SJSA1 (cell line): ENCODE measurements around the gene CAMKK1. TPM values are rescaled to one million over a fixed set of nuclear protein-coding genes. Genes with fewer than 3 reads are reported as not detected.
A peak's percentile ranks its signal among the peaks of the same experiment; 100 is the strongest.
"Not testable (repeated sequence)": the region's sequence is repeated elsewhere in the genome, so short reads cannot be mapped to it uniquely, and the experiment has no call there.

Source experiments
- DNase-seq, 2 experiments: peaks; one replicate each; pipeline ENCODE4 v3.0.0-alpha.2; 2015 to 2020; ENCODE audit warnings: low spot score in 2 of 2, low read depth in 1 of 2
- H3K27ac ChIP-seq: fragments of 250-450 bp; sonication (Bioruptor Pico); 2 replicates; pipeline ENCODE4 v1.5.1; 2020; ENCODE audit warnings: mild to moderate bottlenecking, moderate library complexity
- H3K27me3 ChIP-seq: fragments of 250-450 bp; sonication (Bioruptor Pico); replicated peaks from 2 replicates; pipeline ENCODE4 v1.5.1; 2020; ENCODE audit warnings: mild to moderate bottlenecking, moderate library complexity
- H3K36me3 ChIP-seq: fragments of 250-450 bp; sonication (Bioruptor Pico); 2 replicates; pipeline ENCODE4 v1.5.1; 2020; ENCODE audit warnings: mild to moderate bottlenecking
- H3K4me1 ChIP-seq: fragments of 250-450 bp; sonication (Bioruptor Pico); replicated peaks from 2 replicates; pipeline ENCODE4 v1.6.1; 2021; ENCODE audit warnings: mild to moderate bottlenecking
- H3K4me3 ChIP-seq: fragments of 250-450 bp; sonication (Bioruptor Pico); 2 replicates; pipeline ENCODE4 v1.5.1; 2020; ENCODE audit warnings: mild to moderate bottlenecking
- H3K9me3 ChIP-seq: fragments of 250-450 bp; sonication (Bioruptor Pico); replicated peaks from 2 replicates; pipeline ENCODE4 v1.5.1; 2020; ENCODE audit warnings: mild to moderate bottlenecking
- total RNA-seq: library from RNA; depleted of rRNA; stranded (reverse); fragments of >200 nt; shearing (Covaris generic); gene quantifications from 2 replicates; pipeline ENCODE4 v1.2.3, GENCODE V29; 2014

The CAMKK1 gene
- total RNA-seq, 1 experiment from 2014 or later, result 15.3 TPM

- Histone ChIP-seq H3K36me3 (peaks cover 34% of the 10 kb centered on the region), H3K4me3 (peak overlapping the region; percentile 85), H3K4me1 (no peaks in the 10 kb centered on the region), H3K9me3 (no peaks in the 10 kb centered on the region), H3K27me3 (no peaks in the 10 kb centered on the region), H3K27ac (no peak overlapping the region)
- no peak for DNase-seq
Observed at GRCh38 chr17:3846437-3847164, 46.3 kb downstream of the CAMKK1 start.

- peaks cover 39% of the 10 kb centered on the region for H3K36me3 ChIP-seq
Observed at GRCh38 chr17:3845621-3846436, 47.0 kb downstream of the CAMKK1 start, which contains the start of gene NCBP3. Gene NCBP3, minus strand, starts transcription at chr17:3846246. Its CDS starts 23 bp downstream, at chr17:3846223.

GRCh38 chr17:3845291-3845620 is 47.6 kb downstream of the CAMKK1 start:
- Histone ChIP-seq H3K27ac (no peak overlapping the region; the same call in 1 of the 2 replicates), H3K27me3 (no peaks in the 10 kb centered on the region), H3K36me3 (peaks cover 45% of the 10 kb centered on the region), H3K4me3 (peak overlapping the region; percentile 85), H3K4me1 (no peaks in the 10 kb centered on the region), H3K9me3 (no peaks in the 10 kb centered on the region)
- peak in 1 of 2 experiments; percentile 16 for DNase-seq

More at GRCh38 chr17:3845621-3846436, 47.0 kb downstream of the CAMKK1 start, which contains the start of gene NCBP3:
- peak; percentile 84 to 92 for DNase-seq
- Histone ChIP-seq H3K9me3 (no peaks in the 10 kb centered on the region), H3K27me3 (no peaks in the 10 kb centered on the region), H3K4me3 (peak within 1 kb of the TSS; percentile 85), H3K4me1 (no peaks in the 10 kb centered on the region), H3K27ac (peak within 1 kb of the TSS; percentile 70)

GRCh38 chr17:3844556-3844955 is 48.3 kb downstream of the CAMKK1 start:
- not testable (repeated sequence) for H3K27me3 ChIP-seq, H3K4me3 ChIP-seq, H3K27ac ChIP-seq

DNA sequence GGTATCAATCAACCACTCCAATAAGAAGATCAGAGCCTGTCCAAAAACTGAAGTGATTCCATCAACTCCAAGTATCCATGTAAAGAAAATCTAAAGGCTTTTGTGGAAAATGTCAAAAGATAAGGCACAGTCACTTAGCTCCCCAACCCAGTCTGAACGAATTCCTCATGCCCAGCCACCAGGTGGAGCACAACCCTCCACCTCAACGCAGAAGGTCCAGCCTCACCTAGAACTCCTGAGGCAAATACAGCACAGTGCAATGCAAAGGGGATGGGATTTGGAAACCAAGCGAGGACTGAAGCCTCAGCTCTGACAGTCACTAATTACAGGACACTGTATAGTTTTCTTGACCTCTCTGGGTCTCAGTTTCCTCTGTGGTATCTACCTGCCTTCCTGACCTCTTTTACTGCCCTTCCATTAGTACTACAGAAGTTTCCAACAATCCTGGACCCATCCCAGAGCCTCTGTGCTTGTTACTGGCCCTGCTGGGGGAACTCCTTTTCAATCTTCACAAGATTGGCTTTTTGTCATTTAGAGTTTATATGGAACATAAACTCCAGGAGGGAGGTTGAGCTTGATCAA is 48.8 kb downstream of the CAMKK1 start:
- DNase-seq, result no peak
- H3K4me3 ChIP-seq, result no peak overlapping the region

More at GRCh38 chr17:3844556-3844955, 48.3 kb downstream of the CAMKK1 start:
- H3K9me3 ChIP-seq, DNase-seq, H3K4me1 ChIP-seq: not testable (repeated sequence)
- peaks cover 52% of the 10 kb centered on the region for H3K36me3 ChIP-seq

DNA sequence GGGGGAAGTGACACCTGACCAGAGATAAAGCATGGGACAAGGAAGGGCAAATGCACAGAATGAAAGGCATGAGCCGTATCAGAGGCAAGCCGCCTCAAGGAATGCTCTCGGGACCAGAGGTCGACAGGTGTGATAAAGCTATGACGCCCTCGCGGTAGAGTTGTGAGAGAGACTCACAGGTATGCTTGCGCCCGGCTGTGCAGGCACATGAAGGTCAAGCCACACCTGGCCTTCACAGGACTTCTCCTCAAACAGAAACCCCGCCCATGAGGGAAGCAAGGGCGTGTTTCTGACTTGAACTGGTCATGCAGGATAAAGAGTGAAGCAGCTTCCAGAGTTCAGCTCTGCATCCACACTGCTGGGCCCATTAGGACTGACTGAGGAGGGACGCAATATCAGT is 54.6 kb downstream of the CAMKK1 start:
- no peaks in the 10 kb centered on the region for H3K9me3 ChIP-seq
- H3K4me3 ChIP-seq, result no peak overlapping the region
- no peak overlapping the region for H3K27ac ChIP-seq
- no peaks in the 10 kb centered on the region for H3K27me3 ChIP-seq
- no peak for DNase-seq
- peaks cover 83% of the 10 kb centered on the region for H3K36me3 ChIP-seq
- H3K4me1 ChIP-seq, result no peaks in the 10 kb centered on the region

More for the DNA sequence above, 48.8 kb downstream of the CAMKK1 start:
- Histone ChIP-seq H3K27me3 (no peaks in the 10 kb centered on the region), H3K9me3 (no peaks in the 10 kb centered on the region), H3K4me1 (no peaks in the 10 kb centered on the region), H3K36me3 (peaks cover 57% of the 10 kb centered on the region), H3K27ac (no peak overlapping the region)

GRCh38 chr17:3836551-3836950 is 56.3 kb downstream of the CAMKK1 start:
- Histone ChIP-seq H3K4me1 (no peaks in the 10 kb centered on the region), H3K9me3 (no peaks in the 10 kb centered on the region), H3K4me3 (no peak overlapping the region), H3K36me3 (peaks cover 74% of the 10 kb centered on the region), H3K27me3 (no peaks in the 10 kb centered on the region), H3K27ac (no peak overlapping the region)
- DNase-seq, result no peak

- Histone ChIP-seq H3K27ac (no peak overlapping the region), H3K27me3 (no peaks in the 10 kb centered on the region), H3K4me3 (no peak overlapping the region), H3K9me3 (no peaks in the 10 kb centered on the region), H3K4me1 (no peaks in the 10 kb centered on the region), H3K36me3 (peaks cover 67% of the 10 kb centered on the region)
- no peak for DNase-seq
Observed at GRCh38 chr17:3835410-3836229, 57.2 kb downstream of the CAMKK1 start.

DNA sequence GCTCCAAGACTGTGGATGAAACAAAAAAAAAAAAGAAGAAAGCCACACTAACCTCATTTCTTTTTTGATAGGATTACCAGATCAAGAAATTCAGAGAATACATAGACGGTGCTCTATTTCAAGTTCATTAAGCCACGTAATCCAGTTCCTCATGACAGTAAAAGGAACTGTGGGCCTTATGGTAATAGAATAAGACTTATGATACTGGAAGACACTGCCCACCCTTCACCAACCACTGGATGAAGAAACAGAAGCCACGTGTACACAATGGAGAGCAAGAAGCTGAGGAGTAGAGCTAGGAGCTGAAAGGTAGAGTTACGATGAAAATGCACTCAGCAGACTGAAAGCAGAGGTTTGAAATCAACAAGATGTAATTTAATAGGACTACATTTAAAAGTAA is 58.0 kb downstream of the CAMKK1 start:
- no peak overlapping the region for H3K27ac ChIP-seq
- H3K4me3 ChIP-seq, result no peak overlapping the region
- no peaks in the 10 kb centered on the region for H3K4me1 ChIP-seq
- H3K27me3 ChIP-seq, result no peaks in the 10 kb centered on the region
- DNase-seq, result no peak
- H3K36me3 ChIP-seq, result peaks cover 65% of the 10 kb centered on the region
- H3K9me3 ChIP-seq, result no peaks in the 10 kb centered on the region

- Histone ChIP-seq H3K4me1 (peaks cover 6% of the 10 kb centered on the region), H3K36me3 (peaks cover 75% of the 10 kb centered on the region), H3K27me3 (no peaks in the 10 kb centered on the region), H3K27ac (no peak overlapping the region), H3K4me3 (no peak overlapping the region), H3K9me3 (no peaks in the 10 kb centered on the region)
- no peak for DNase-seq
Observed at GRCh38 chr17:3828852-3829232, 64.0 kb downstream of the CAMKK1 start.

GRCh38 chr17:3828151-3828851 is 64.6 kb downstream of the CAMKK1 start:
- H3K4me1 ChIP-seq, result peaks cover 6% of the 10 kb centered on the region
- no peaks in the 10 kb centered on the region for H3K9me3 ChIP-seq
- H3K27me3 ChIP-seq, result no peaks in the 10 kb centered on the region
- H3K4me3 ChIP-seq, result no peak overlapping the region
- peaks cover 73% of the 10 kb centered on the region for H3K36me3 ChIP-seq
- no peak overlapping the region for H3K27ac ChIP-seq
- peak in 1 of 2 experiments; percentile 21 for DNase-seq

DNA sequence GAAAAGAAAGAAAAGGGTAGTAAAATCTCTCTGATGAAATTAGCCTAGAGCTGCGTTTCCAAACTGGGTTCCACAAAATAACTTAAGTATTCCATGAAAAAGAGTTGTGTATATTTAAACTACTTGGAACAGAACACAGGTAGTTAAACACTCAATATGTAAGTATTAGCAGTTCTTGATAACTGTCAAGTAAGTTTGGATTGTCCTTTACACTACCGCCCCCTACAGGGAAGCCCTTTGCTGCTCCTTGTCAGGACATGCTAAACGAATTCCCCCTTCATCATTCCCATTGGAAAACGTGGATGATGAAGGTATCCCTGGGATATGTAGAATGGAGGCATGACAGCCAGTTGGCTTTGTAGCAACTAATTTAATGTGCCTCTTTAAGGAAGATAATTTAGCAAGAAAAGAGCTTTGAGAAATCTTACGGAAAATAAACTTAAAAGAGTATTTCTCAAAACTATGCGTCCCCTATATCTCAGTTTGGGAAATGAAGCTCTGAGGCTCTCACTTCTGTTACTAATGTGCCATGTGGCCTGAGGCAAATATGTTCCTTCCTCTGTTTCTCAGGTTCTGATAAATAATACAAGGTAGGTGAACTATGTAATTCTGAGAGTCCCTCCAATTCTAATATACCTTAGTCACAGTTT is 65.6 kb downstream of the CAMKK1 start:
- Histone ChIP-seq H3K9me3 (no peaks in the 10 kb centered on the region), H3K27me3 (no peaks in the 10 kb centered on the region), H3K27ac (no peak overlapping the region), H3K4me3 (no peak overlapping the region), H3K36me3 (peaks cover 76% of the 10 kb centered on the region), H3K4me1 (peaks cover 6% of the 10 kb centered on the region)
- DNase-seq, result no peak
